ENCODE results near the gene ANKAR. TPM values are rescaled to one million over a fixed set of nuclear protein-coding genes. Genes with fewer than 3 reads are reported as not detected.

Gene ANKAR
- total RNA-seq, 4 donors from 2014 or later = 2.6 to 47.0 (median 18.5) TPM

DNA sequence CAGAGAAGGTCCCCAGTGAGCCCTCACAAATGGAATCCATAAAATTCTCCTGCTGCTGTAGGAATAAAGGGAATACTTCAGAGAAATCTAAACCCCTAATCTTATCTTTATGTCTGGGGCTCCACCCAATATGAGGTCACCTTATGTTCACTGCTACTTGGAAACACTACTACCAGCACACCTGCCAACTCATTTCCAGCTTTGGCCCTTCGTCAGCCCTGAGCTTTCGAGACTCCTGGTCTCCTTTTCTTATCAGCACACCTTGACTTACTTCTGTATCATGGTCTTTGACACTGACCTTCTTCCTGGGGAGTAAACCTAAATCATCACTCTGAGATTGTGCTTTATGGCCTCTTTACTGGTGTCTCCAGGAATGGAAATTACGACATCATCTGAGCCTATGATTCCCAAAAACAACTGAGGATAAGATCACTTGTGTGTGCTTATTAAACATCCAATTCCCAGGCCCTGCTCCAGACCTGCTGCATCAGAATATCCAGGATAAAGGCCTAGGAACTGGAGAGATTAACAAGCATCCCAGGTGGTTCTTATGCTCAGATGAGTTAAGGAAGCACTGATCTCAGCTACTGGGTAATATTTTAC lies 35.4 kb upstream of the ANKAR start:
- intact Hi-C loops (cut with DNase I; ENCODE audit: low total_unique reads) = no loop called here
- no peak for TF ChIP-seq POLR2A (IDR thresholded peaks at IDR 0.05)
- TF ChIP-seq, protein P1, sequence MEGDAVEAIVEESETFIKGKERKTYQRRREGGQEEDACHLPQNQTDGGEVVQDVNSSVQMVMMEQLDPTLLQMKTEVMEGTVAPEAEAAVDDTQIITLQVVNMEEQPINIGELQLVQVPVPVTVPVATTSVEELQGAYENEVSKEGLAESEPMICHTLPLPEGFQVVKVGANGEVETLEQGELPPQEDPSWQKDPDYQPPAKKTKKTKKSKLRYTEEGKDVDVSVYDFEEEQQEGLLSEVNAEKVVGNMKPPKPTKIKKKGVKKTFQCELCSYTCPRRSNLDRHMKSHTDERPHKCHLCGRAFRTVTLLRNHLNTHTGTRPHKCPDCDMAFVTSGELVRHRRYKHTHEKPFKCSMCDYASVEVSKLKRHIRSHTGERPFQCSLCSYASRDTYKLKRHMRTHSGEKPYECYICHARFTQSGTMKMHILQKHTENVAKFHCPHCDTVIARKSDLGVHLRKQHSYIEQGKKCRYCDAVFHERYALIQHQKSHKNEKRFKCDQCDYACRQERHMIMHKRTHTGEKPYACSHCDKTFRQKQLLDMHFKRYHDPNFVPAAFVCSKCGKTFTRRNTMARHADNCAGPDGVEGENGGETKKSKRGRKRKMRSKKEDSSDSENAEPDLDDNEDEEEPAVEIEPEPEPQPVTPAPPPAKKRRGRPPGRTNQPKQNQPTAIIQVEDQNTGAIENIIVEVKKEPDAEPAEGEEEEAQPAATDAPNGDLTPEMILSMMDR (IDR thresholded peaks at IDR 0.05) = no peak
- H3K27ac ChIP-seq = peak overlapping the region in 1 of 2 donors; percentile 44
- H3K4me3 ChIP-seq = no peak overlapping the region
- no peak for DNase-seq
- H3K4me1 ChIP-seq = no peaks in the 10 kb centered on the region
- no peaks in the 10 kb centered on the region for H3K27me3 ChIP-seq
- no peaks in the 10 kb centered on the region for H3K9me3 ChIP-seq
- no peaks in the 10 kb centered on the region for H3K36me3 ChIP-seq

DNA sequence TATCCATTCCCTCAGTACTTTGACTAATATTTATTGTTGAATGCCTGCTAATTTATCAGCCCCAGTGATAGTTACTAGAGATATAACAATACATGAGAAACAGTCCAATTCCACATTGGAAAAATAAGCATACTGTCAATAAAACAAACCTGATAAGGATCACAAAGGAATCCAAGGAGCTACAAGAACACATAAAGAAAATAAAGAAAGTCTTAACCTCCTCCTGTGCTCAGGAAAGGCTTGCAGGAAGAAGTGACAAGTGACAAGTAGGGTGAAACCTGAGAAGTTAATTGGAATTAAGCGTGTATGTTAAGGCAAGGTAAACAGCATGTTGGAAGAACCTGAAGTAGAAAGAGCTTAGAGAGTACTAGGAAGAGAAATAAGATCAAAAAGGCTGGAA lies 33.5 kb upstream of the ANKAR start:
- no peak for DNase-seq
- no peaks in the 10 kb centered on the region for H3K9me3 ChIP-seq
- intact Hi-C loops (cut with DNase I; ENCODE audit: low total_unique reads) = no loop called here
- H3K27ac ChIP-seq = no peak overlapping the region
- no peaks in the 10 kb centered on the region for H3K27me3 ChIP-seq
- H3K36me3 ChIP-seq = no peaks in the 10 kb centered on the region
- H3K4me3 ChIP-seq = no peak overlapping the region
- H3K4me1 ChIP-seq = no peaks in the 10 kb centered on the region
- no peak for TF ChIP-seq POLR2A (IDR thresholded peaks at IDR 0.05)
- TF ChIP-seq, protein P1 (IDR thresholded peaks at IDR 0.05) = no peak

GRCh38 chr2:189641590-189641989 lies 32.9 kb upstream of the ANKAR start:
- no peaks in the 10 kb centered on the region for H3K4me1 ChIP-seq
- no peaks in the 10 kb centered on the region for H3K27me3 ChIP-seq
- H3K9me3 ChIP-seq = no peaks in the 10 kb centered on the region
- H3K36me3 ChIP-seq = no peaks in the 10 kb centered on the region
- intact Hi-C loops (cut with DNase I; ENCODE audit: low total_unique reads) = no loop called here
- DNase-seq = no peak
- no peak overlapping the region for H3K27ac ChIP-seq
- H3K4me3 ChIP-seq = no peak overlapping the region
- TF ChIP-seq POLR2A (IDR thresholded peaks at IDR 0.05) = no peak
- TF ChIP-seq, protein P1 (IDR thresholded peaks at IDR 0.05) = no peak

DNA sequence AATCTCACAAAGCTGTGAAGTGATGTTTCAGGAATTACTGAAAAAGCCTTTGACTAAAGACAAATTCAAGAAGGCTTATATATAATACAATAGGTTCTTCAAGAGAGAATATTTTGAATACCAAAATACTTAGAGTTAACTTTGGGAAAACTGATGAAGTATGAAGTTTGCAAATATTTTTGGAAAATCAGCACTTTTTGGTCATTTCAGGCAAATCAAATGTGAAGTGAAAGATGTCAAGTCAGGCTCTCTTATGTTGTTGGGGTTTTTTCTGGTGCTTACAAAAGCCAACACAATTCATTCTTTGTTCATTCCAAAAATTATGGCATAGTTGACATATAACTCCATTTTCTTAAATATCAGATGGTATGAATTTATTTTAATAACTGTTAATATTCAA lies 27.9 kb upstream of the ANKAR start:
- Histone ChIP-seq H3K36me3 (no peaks in the 10 kb centered on the region), H3K9me3 (no peaks in the 10 kb centered on the region), H3K27ac (no peak overlapping the region), H3K4me1 (no peaks in the 10 kb centered on the region), H3K4me3 (no peak overlapping the region), H3K27me3 (no peaks in the 10 kb centered on the region)
- no peak for DNase-seq
- intact Hi-C loops (cut with DNase I; ENCODE audit: low total_unique reads) = no loop called here
- TF ChIP-seq, protein P1 (IDR thresholded peaks at IDR 0.05) = no peak
- TF ChIP-seq POLR2A (IDR thresholded peaks at IDR 0.05) = no peak

DNA sequence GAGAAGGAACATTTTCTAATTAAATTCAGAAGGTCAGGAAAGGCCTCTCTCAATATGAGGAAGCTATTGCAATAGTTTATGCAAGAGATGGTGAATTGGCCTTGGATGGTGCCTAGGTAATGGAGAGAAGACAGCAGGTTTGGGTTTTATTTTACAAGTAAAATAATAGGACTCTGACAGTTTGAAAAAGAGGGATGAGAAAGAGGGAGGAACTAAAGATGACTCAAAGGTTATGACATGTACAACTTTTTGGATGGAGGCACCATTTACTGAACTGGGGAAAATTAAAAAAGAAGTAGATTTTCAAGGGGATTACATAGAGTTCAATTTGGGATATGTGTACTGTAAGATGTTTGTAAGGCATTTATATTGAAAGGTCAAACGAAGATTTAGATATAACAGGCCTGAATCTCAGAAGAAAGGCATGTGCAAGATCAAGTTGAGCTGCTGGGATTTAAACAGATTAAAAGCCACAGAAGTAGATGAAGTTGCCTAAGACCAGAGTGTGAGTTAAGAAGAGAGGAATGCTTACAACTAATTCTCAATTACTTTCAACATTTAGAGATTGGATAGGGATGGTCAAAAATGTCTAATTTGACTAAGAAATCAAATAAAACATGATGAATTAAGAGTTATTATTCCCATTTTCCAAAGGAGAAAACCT lies 25.5 kb upstream of the ANKAR start:
- Histone ChIP-seq H3K4me3 (no peak overlapping the region), H3K4me1 (no peaks in the 10 kb centered on the region), H3K9me3 (no peaks in the 10 kb centered on the region), H3K27ac (no peak overlapping the region), H3K27me3 (no peaks in the 10 kb centered on the region), H3K36me3 (no peaks in the 10 kb centered on the region)
- intact Hi-C loops (cut with DNase I; ENCODE audit: low total_unique reads) = no loop called here
- no peak for DNase-seq
- no peak for TF ChIP-seq POLR2A (IDR thresholded peaks at IDR 0.05)
- TF ChIP-seq, protein P1 (IDR thresholded peaks at IDR 0.05) = no peak
